Measurements from ENCODE around the gene RACGAP1. TPM values are rescaled to one million over a fixed set of nuclear protein-coding genes. Genes with fewer than 3 reads are reported as not detected.

Gene RACGAP1, protein sequence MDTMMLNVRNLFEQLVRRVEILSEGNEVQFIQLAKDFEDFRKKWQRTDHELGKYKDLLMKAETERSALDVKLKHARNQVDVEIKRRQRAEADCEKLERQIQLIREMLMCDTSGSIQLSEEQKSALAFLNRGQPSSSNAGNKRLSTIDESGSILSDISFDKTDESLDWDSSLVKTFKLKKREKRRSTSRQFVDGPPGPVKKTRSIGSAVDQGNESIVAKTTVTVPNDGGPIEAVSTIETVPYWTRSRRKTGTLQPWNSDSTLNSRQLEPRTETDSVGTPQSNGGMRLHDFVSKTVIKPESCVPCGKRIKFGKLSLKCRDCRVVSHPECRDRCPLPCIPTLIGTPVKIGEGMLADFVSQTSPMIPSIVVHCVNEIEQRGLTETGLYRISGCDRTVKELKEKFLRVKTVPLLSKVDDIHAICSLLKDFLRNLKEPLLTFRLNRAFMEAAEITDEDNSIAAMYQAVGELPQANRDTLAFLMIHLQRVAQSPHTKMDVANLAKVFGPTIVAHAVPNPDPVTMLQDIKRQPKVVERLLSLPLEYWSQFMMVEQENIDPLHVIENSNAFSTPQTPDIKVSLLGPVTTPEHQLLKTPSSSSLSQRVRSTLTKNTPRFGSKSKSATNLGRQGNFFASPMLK
- total RNA-seq, result 10 to 100 TPM; 22.6 to 26.0 (median 25.6) TPM

DNA sequence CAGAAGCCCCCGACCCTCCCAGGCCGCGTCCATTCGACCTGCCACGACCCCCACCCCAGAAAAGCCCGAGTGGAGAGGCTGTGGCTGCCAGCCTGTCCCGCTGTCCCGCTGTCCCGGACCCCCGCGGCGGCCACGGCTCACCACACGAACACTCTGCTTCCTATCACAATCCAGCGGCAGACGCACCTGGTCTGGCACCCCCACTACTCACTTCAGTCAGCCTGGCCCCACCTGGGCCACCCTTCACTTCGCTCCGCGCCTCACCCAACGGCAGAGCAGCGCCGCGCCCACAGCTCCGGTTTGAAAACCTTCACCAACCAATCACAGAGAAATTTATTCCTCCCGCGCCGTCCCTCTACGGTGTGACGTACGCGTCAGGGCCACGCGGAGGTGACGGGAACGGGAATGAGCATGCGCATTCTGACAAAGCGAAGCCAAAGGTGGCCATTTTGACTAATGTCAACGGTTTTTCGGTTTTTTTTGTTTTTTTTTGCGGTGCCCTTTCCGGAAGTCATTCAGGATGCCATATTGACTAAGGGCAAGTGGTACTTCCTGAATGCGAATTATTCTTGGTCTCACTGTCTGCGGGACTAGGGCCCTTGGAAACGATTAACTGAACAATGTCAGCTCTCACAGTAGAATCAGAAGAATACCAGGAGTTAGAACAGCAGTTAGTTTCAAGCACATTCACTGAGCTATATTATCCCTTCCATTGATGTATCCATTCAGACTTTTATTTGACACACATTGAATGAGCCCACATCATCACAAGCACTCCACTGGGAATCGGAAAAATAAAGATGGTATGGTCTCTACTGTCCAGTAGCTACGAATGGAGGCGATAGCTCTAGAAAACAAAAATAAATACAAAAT is at the start of gene RACGAP1:
RACGAP1 (minus strand) TSS at position 308 of the 873 bp plus-strand sequence. CDS start 8,779 bp downstream, outside the sequence.
- Mint-ChIP-seq H3K4me3 (peak within 1 kb of the TSS; percentile 98), H3K4me1 (ENCODE audit: low read depth) (peaks cover 17% of the 10 kb centered on the region)

GRCh38 chr12:50073712-50074111 is 48.4 kb upstream of the RACGAP1 start:
- H3K36me3 Mint-ChIP-seq (ENCODE audit: insufficient read depth), result no peaks in the 10 kb centered on the region
- H3K4me3 Mint-ChIP-seq, result no peak overlapping the region
- peaks cover 5% of the 10 kb centered on the region for H3K4me1 Mint-ChIP-seq (ENCODE audit: low read depth)
- DNase-seq (no peak), ATAC-seq (no peak)
- peaks cover 3% of the 10 kb centered on the region for H3K27me3 Mint-ChIP-seq (ENCODE audit: low read depth)
- no peaks in the 10 kb centered on the region for H3K9me3 Mint-ChIP-seq

More for the DNA sequence above, at the start of gene RACGAP1:
- DNase-seq, result peak; percentile 92
- Mint-ChIP-seq H3K36me3 (ENCODE audit: insufficient read depth) (no peaks in the 10 kb centered on the region), H3K27me3 (ENCODE audit: low read depth) (peaks cover 1% of the 10 kb centered on the region), H3K9me3 (peaks cover 2% of the 10 kb centered on the region)
- ATAC-seq, result peak; percentile 100

DNA sequence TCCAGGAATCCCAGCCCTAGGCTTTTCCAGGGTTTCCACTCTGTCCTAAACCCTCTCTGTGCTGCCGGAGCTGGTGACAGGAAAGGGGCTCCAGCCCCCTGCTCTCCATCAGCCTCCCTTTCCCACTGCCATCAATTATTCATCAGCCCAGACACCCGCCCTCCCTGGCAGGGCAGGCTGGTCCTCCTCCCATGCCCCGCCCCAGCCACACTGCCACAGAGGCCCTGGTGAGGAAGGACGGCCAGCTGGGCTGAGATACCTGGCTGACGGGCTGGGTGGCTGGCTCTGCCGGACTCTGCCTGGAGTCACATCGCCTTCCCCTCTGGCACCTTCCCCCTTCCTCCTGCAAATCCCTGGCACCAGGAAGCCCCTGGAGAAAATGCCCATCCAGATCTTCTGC is 47.9 kb upstream of the RACGAP1 start:
- peaks cover 3% of the 10 kb centered on the region for H3K27me3 Mint-ChIP-seq (ENCODE audit: low read depth)
- no peak for DNase-seq
- no peak overlapping the region for H3K4me3 Mint-ChIP-seq
- H3K4me1 Mint-ChIP-seq (ENCODE audit: low read depth), result peaks cover 5% of the 10 kb centered on the region
- no peaks in the 10 kb centered on the region for H3K36me3 Mint-ChIP-seq (ENCODE audit: insufficient read depth)
- ATAC-seq, result no peak
- no peaks in the 10 kb centered on the region for H3K9me3 Mint-ChIP-seq

GRCh38 chr12:50072198-50072907 is 47.1 kb upstream of the RACGAP1 start:
- Mint-ChIP-seq H3K27me3 (ENCODE audit: low read depth) (peaks cover under 1% of the 10 kb centered on the region), H3K9me3 (no peaks in the 10 kb centered on the region), H3K4me3 (no peak overlapping the region), H3K36me3 (ENCODE audit: insufficient read depth) (no peaks in the 10 kb centered on the region), H3K4me1 (ENCODE audit: low read depth) (peaks cover 5% of the 10 kb centered on the region)
- ATAC-seq, result no peak
- no peak for DNase-seq

DNA sequence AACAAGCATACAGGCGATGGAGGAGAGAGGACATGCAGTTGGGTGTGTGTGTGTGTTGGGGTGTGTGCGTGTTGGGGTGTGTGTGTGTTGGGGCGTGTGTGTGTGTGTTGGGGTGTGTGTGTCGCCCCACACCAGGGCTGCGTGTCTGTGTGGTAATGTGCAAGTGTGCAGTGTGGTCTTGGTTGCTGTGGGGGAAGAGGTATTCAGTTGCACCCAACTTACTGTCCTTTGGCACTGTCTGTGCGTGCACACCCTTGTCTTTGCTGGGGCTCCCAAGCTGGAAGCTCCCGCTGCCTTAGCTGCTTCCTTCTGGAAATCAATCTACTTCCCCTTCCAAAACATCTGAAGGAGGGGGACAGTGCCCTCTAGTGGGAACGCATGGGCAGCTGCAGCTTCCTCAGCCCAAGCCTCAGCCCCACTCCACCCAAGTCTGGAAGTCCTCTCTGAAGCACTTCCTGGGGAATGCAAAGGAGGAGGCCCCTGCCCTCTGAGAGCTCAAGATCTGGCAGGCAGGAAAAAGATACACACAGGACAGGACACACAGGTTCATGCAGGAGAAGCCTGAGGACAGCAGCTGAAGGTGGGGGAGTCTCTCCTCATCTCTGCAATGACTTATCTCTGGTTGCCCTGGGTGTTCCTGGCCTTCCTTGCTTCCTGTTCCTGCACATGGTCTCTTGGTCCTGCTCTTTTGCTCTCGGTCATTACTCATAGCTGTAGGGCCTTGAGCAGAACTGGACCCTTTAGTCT is 45.2 kb upstream of the RACGAP1 start:
- DNase-seq (peak; percentile 61), ATAC-seq (peak; percentile 53 to 58)
- no peaks in the 10 kb centered on the region for H3K9me3 Mint-ChIP-seq
- no peaks in the 10 kb centered on the region for H3K36me3 Mint-ChIP-seq (ENCODE audit: insufficient read depth)
- H3K4me1 Mint-ChIP-seq (ENCODE audit: low read depth), result peaks cover 5% of the 10 kb centered on the region
- no peaks in the 10 kb centered on the region for H3K27me3 Mint-ChIP-seq (ENCODE audit: low read depth)
- no peak overlapping the region for H3K4me3 Mint-ChIP-seq

GRCh38 chr12:50069539-50069938 is 44.2 kb upstream of the RACGAP1 start:
- H3K4me3 Mint-ChIP-seq, result no peak overlapping the region
- H3K27me3 Mint-ChIP-seq (ENCODE audit: low read depth), result no peaks in the 10 kb centered on the region
- no peaks in the 10 kb centered on the region for H3K9me3 Mint-ChIP-seq
- DNase-seq, result no peak
- no peak for ATAC-seq
- peaks cover 5% of the 10 kb centered on the region for H3K4me1 Mint-ChIP-seq (ENCODE audit: low read depth)
- H3K36me3 Mint-ChIP-seq (ENCODE audit: insufficient read depth), result no peaks in the 10 kb centered on the region

DNA sequence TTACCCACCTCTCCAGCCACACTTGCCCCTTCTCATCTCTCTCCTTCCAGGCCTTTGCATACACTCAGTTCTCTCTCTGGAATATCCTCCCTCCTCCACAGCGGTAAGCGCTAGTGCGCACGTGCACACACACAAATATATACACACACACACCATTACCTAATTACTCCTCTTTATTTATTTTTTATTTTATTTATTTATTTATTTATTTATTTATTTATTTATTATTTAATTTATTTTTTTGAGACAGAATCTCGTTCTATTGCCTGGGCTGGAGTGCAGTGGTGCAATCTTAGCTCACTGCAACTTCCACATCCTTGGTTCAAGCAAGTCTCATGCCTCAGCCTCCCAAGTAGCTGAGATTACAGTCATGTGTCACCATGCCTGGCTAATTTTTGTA is 43.8 kb upstream of the RACGAP1 start:
- ATAC-seq (no peak), DNase-seq (no peak)
- Mint-ChIP-seq H3K27me3 (ENCODE audit: low read depth) (no peaks in the 10 kb centered on the region), H3K4me3 (no peak overlapping the region), H3K9me3 (no peaks in the 10 kb centered on the region), H3K36me3 (ENCODE audit: insufficient read depth) (no peaks in the 10 kb centered on the region), H3K4me1 (ENCODE audit: low read depth) (peaks cover 5% of the 10 kb centered on the region)

DNA sequence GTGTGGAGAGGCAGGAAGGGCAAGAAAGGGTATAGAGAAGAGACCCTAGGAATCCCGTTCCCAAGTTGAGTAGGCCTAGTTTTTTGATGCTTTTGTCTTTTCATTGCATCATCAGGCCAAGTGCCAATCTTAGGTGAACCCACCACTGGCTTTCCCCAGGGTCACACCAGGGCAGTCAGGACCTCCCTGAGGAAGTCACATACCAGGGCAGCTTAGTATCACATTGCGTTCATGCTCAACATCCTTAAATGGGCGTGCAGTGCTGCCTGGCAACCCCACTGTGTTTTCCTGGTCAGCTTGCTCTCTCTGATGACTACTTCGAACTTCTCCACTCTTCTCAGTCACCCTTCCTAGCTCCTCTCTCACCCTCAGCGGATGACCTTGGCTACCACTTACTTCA is 41.1 kb upstream of the RACGAP1 start:
- DNase-seq (no peak), ATAC-seq (no peak)
- Mint-ChIP-seq H3K27me3 (ENCODE audit: low read depth) (peaks cover 11% of the 10 kb centered on the region), H3K36me3 (ENCODE audit: insufficient read depth) (no peaks in the 10 kb centered on the region), H3K4me1 (ENCODE audit: low read depth) (peaks cover 5% of the 10 kb centered on the region), H3K4me3 (no peak overlapping the region), H3K9me3 (no peaks in the 10 kb centered on the region)

GRCh38 chr12:50065726-50066310 is 40.5 kb upstream of the RACGAP1 start:
- no peak overlapping the region for H3K4me3 Mint-ChIP-seq
- ATAC-seq, result no peak
- H3K9me3 Mint-ChIP-seq, result no peaks in the 10 kb centered on the region
- H3K27me3 Mint-ChIP-seq (ENCODE audit: low read depth), result peaks cover 11% of the 10 kb centered on the region
- H3K4me1 Mint-ChIP-seq (ENCODE audit: low read depth), result peaks cover 5% of the 10 kb centered on the region
- H3K36me3 Mint-ChIP-seq (ENCODE audit: insufficient read depth), result no peaks in the 10 kb centered on the region
- no peak for DNase-seq

- no peak for DNase-seq
- Mint-ChIP-seq H3K4me3 (no peak overlapping the region), H3K36me3 (ENCODE audit: insufficient read depth) (no peaks in the 10 kb centered on the region), H3K4me1 (ENCODE audit: low read depth) (peaks cover 12% of the 10 kb centered on the region), H3K9me3 (no peaks in the 10 kb centered on the region), H3K27me3 (ENCODE audit: low read depth) (peaks cover 22% of the 10 kb centered on the region)
- ATAC-seq, result no peak
These were observed 37.6 kb upstream of the RACGAP1 start for GRCh38 chr12:50062728-50063460.

DNA sequence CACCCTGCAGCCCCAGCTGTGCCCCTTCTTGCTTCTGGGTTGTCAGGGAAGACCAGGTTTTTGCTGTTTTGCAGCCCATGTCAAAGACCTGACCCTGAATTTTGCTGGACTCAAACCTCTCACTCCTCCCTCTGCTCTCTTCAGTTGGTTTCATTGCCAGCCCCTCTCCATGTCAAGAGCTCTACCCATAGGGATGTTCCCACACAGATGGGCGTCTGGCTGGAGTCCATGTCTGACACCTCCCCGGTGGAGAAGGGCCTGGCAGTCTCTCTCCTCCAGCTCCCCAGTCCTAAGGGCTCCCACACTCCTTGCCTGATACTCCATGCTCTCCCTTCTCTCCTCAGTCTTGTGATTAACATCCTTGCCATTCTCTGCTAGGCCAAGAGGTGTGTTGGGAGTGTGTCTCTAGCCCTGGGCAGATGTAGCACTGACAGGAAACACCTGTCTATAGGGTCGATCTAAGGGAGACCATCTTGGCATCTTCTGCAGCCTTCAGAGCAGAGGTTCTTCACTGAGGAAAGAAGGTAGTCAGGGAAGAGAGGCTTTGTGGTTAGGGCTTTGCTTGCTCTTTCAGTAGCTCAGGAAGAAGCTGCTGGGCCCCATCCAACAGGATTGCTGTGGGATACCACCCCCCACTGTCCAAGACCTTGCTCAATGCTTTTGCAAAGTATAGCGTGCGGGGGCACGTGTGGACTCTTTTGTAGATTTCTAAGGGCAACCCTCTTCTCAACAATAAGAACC is 36.8 kb upstream of the RACGAP1 start:
- DNase-seq (no peak), ATAC-seq (no peak)
- Mint-ChIP-seq H3K4me3 (no peak overlapping the region), H3K4me1 (ENCODE audit: low read depth) (peaks cover 13% of the 10 kb centered on the region), H3K36me3 (ENCODE audit: insufficient read depth) (no peaks in the 10 kb centered on the region), H3K9me3 (no peaks in the 10 kb centered on the region), H3K27me3 (ENCODE audit: low read depth) (peaks cover 23% of the 10 kb centered on the region)

DNA sequence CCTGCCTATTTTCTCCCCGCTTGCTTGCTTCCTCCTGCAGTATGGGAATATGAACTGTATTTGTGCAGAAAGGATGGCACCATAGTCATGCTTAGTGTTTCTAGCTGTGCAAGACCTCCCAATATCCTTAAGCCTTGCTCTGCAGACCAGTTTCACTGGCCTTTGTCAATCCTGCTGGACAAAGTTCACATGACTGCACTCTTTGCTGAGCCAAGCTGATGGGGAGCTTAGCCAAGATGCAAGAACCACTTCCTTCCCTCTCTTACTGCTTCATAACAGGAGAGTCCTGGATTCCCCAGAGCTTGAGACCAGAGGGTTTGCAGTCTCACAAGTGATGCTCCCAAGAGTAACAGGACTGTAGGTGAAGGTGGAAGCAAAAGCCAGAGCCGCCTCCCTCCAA is 35.9 kb upstream of the RACGAP1 start:
- Mint-ChIP-seq H3K9me3 (no peaks in the 10 kb centered on the region), H3K4me1 (ENCODE audit: low read depth) (peaks cover 21% of the 10 kb centered on the region), H3K36me3 (ENCODE audit: insufficient read depth) (no peaks in the 10 kb centered on the region), H3K27me3 (ENCODE audit: low read depth) (peaks cover 31% of the 10 kb centered on the region), H3K4me3 (no peak overlapping the region)
- ATAC-seq (no peak), DNase-seq (no peak)

All from activated T-cell treated with anti-CD3 and anti-CD28 coated beads, Interleukin-2, amount 50 U/mL, for 4 hours (primary cell).